ENCODE measurements around the gene TEX44.

DNA sequence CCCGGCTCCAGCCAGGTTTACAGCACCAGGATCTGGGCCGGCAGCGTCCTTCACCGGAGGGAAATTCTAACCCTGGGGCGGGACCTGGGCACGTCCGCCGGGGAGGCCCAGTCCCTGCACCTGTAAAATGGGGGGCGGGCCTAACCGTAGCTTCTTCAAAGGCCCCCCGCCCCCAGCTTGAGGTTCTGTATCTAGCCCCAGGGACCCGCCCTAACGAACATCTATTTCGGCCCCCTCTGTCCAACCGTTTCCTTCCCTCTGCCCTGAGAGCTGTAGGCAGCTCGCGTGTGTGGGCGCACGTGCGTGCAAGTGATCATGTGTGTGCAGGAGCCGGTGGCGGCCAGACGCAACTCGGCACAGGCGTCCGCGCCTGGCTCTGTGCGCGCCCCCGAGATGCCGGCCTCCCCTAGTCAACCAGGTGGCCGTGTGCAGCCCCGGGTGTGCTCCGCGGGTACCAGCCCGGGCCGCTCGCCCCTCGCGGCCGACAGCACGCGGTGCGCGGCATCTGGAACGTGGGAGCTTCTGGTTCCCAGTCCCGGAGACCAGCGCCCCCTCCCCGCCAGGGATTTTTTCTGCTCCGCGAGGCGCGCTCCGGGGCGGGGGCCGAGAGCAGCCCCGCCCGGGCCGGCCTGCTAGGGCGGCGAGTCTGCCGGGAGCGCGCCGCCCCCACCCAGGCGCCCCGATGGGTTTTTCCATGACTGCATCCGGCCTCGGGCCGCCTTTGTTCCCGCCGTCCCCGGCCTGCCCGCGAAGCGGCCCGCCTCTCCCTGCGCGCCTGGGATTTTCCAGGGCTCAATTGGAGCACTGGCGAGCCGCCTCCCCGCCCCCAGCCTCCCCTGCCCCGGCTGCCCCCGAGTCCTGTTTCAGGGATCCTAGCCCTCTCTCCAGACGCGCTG lies 21.2 kb downstream of the TEX44 start:
- TF ChIP-seq, protein P1, sequence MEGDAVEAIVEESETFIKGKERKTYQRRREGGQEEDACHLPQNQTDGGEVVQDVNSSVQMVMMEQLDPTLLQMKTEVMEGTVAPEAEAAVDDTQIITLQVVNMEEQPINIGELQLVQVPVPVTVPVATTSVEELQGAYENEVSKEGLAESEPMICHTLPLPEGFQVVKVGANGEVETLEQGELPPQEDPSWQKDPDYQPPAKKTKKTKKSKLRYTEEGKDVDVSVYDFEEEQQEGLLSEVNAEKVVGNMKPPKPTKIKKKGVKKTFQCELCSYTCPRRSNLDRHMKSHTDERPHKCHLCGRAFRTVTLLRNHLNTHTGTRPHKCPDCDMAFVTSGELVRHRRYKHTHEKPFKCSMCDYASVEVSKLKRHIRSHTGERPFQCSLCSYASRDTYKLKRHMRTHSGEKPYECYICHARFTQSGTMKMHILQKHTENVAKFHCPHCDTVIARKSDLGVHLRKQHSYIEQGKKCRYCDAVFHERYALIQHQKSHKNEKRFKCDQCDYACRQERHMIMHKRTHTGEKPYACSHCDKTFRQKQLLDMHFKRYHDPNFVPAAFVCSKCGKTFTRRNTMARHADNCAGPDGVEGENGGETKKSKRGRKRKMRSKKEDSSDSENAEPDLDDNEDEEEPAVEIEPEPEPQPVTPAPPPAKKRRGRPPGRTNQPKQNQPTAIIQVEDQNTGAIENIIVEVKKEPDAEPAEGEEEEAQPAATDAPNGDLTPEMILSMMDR (tag by site-specific recombination; IDR thresholded peaks at IDR 0.05): peak; percentile 95
- TF ChIP-seq ZNF777 (tag by site-specific recombination; IDR thresholded peaks at IDR 0.05; ENCODE audit: borderline replicate concordance) (no peak), MYNN (tag by site-specific recombination; IDR thresholded peaks at IDR 0.05; ENCODE audit: borderline replicate concordance) (no peak), ZNF585B (tag by site-specific recombination; IDR thresholded peaks at IDR 0.05) (no peak)
- TF ChIP-seq, protein P2, sequence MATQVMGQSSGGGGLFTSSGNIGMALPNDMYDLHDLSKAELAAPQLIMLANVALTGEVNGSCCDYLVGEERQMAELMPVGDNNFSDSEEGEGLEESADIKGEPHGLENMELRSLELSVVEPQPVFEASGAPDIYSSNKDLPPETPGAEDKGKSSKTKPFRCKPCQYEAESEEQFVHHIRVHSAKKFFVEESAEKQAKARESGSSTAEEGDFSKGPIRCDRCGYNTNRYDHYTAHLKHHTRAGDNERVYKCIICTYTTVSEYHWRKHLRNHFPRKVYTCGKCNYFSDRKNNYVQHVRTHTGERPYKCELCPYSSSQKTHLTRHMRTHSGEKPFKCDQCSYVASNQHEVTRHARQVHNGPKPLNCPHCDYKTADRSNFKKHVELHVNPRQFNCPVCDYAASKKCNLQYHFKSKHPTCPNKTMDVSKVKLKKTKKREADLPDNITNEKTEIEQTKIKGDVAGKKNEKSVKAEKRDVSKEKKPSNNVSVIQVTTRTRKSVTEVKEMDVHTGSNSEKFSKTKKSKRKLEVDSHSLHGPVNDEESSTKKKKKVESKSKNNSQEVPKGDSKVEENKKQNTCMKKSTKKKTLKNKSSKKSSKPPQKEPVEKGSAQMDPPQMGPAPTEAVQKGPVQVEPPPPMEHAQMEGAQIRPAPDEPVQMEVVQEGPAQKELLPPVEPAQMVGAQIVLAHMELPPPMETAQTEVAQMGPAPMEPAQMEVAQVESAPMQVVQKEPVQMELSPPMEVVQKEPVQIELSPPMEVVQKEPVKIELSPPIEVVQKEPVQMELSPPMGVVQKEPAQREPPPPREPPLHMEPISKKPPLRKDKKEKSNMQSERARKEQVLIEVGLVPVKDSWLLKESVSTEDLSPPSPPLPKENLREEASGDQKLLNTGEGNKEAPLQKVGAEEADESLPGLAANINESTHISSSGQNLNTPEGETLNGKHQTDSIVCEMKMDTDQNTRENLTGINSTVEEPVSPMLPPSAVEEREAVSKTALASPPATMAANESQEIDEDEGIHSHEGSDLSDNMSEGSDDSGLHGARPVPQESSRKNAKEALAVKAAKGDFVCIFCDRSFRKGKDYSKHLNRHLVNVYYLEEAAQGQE (tag by site-specific recombination; IDR thresholded peaks at IDR 0.05): peak; percentile 49; the same call in 1 of the 2 replicates
- TF ChIP-seq, protein P3, sequence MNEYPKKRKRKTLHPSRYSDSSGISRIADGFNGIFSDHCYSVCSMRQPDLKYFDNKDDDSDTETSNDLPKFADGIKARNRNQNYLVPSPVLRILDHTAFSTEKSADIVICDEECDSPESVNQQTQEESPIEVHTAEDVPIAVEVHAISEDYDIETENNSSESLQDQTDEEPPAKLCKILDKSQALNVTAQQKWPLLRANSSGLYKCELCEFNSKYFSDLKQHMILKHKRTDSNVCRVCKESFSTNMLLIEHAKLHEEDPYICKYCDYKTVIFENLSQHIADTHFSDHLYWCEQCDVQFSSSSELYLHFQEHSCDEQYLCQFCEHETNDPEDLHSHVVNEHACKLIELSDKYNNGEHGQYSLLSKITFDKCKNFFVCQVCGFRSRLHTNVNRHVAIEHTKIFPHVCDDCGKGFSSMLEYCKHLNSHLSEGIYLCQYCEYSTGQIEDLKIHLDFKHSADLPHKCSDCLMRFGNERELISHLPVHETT (tag by site-specific recombination; IDR thresholded peaks at IDR 0.05): no peak
